ENCODE data around the gene ABHD2.
"Not testable (repeated sequence)": the region's sequence is repeated elsewhere in the genome, so short reads cannot be mapped to it uniquely, and the experiment has no call there.

The ABHD2 gene

DNA sequence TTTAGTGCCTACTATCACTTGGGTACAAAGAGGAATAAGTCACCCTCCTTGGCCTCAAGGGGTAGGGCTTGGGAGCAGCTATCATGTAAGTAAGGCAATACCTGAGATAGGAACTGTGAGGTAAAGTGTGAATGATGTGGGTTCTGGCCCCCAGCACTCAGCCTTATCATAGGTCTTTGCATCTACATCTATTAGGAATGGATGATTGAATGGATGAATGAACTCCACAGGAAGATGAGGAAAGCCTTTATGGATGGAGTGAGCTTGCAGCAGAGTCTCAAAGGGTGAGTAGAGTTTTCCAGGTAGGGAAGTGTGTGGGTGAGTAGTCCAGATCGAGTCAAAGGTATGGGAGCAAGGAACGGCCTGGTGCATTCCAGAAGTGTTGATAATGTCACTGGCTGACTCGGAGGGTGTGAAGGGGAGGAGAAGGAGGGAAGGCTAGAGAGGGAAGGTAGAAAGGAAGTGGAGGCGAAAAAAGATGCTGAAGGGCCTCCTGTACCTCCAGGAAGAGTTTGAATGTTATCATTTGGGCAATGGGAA lies 13.1 kb upstream of the ABHD2 start:
- no peak for DNase-seq (ENCODE audit: low spot score)

DNA sequence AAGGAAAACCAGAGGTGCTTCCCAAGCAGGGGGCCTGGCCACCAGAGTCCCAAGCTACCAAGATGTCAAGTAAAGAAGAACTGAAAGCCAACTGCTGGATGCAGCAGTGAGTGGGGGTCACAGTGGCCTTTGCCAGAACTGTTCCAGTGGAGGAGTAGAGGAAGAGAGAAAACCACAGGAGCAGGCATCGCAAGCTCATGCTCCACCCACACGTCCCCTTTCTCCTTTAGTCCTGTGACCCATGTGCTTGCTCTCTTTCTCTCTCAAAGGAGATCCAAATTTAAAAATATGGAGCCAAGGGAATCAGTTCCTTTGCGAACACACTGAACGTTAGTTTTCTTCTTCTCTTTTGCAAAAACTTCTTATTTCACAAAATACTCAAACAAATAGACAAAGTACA lies 12.4 kb upstream of the ABHD2 start:
- DNase-seq (ENCODE audit: low spot score), result no peak

DNA sequence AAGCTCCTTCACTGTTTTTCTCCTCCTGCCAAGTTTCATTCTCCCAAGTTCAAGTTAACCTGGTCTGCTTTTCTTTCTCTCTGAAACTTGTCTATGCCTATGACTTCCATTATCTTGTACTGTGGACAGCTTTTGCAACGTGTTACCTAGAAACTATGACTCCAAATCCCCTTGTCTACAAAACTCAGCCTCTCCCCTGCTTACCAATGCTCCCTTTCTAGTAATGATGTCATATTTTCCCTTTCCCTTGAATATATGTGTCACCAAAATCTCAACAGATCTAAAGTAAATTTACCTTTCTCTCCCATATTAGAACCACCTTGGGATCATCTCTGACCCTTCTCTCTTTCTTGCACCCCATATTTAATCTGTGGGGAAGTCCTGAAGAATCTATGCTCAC lies 10.5 kb upstream of the ABHD2 start:
- DNase-seq (ENCODE audit: low spot score), result no peak

DNA sequence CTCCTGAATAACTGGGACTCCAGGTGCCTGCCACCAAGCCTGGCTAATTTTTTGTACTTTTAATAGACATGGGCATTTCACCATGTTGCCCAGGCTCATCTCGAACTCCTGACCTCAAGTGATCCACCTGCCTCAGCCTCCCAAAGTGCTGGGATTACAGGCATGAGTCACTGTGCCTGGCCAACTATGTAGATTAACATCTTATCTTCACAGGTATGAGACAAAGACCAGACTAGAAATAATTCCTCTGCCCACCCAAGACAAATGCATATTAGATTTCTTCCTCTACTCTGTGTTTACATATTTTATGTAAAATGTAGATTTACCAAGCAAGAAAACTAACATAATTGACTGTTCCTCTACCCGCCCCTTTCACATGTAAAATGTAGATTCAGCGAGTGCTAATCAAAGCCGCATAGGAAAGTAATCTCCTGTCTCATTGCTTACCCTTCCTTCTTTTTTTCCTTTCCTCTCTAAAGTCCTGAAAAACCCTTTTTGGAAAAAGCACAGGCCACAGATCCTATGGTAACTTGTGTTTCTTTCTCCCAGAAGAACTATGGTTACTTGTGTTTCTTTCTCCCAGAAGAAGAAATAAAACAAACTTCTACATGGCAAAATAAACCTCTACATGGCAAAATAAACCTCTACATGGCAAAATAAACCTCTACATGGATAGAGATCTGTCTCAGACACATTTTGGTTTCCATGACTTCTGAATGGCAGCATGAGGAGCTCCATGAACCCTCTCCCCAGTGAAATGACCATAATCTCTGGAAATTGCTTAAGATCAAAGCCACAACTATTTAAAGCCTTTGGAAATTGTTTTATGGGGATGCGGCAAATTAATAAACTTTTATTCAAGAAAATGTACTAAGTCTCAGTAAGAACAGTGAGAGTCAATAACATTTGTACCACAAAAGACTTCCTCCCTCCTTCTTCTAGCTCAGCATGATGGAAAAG lies 9.1 kb upstream of the ABHD2 start:
- DNase-seq (ENCODE audit: low spot score), result no peak

DNA sequence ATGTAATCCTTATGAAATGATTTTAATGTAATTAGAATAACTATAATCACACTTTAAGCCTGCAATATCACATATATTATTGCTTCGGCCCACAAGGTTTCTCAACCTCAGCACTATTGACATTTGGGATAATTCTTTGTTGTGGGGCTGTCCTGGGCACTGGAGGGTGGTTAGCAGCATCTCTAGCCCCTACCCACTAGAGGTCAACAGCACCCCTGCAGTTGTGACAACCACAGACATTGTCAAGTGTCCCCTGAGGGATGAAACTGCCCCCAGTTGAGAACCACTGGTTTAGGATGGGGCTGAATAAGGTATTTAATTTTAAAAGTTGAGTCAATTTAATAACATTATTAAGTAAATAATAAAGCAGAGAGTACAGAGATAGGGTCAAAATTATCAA lies 6.4 kb upstream of the ABHD2 start:
- no peak for DNase-seq (ENCODE audit: low spot score)

DNA sequence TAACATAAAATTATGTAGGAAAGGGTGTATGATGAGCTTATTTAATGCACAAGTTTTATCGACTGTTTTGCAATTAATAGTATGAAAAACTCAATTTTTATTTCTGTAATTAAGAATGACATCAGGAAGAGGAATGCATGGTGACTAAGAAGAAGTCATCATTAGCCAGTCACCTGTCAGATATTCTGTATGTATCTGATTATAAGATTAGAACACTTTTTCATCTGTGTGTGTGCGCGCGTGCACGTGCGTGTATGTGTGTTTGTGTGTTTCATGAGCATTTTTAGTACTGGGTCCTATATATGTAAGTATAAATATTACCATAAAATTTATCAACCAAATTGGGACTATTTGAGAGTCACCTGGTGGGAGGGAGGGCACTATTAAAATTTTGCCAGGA lies 5.0 kb upstream of the ABHD2 start:
- DNase-seq (ENCODE audit: low spot score), result no peak

DNA sequence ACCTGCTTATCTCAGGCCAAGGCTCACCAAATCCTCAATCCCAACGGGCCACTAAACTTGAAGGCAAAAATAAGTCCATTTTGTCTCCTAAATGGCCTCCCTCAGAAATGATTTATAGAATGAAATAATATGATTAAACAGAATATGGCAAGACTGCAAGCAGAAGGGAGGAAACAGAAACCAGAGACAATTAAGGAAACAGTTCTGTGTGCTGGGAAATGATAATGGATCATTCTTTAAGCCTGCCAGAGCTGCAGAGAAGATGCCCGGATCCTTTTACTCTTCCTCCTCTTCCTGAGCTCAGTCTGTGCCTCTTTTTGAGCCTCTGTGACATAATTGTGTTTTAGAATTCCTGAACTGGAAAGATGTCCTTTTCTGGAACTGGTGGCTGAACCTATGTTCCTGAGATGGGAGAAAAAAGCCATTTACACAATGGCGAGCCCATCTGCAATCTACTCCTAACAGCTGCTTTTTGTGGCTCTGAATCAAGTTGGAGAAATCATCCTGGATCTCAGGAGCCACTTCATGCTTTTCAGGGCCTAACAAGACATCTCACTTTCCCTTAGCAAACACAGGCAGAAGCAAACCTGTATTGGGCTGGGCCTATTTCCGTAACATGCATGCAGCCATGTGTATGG lies 2.8 kb upstream of the ABHD2 start:
- DNase-seq (ENCODE audit: low spot score), result no peak

DNA sequence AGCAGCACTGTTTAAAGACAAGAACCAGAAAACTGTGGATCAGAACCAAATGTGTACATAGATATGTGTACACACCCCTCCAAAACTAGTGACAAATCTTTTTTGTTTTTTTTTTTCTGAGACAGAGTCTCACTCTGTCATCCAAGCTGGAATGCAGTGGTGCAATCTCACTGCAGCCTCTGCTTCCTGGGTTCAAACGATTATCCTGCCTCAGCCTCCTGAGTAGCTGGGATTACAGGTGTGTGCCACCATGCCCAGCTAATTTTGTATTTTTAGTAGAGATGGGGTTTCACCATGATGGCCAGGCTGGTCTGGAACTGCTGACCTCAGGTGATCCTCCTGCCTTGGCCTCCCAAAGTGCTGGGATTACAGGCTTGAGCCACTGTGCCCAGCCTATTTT lies 2.3 kb upstream of the ABHD2 start:
- DNase-seq (ENCODE audit: low spot score), result not testable (repeated sequence)

DNA sequence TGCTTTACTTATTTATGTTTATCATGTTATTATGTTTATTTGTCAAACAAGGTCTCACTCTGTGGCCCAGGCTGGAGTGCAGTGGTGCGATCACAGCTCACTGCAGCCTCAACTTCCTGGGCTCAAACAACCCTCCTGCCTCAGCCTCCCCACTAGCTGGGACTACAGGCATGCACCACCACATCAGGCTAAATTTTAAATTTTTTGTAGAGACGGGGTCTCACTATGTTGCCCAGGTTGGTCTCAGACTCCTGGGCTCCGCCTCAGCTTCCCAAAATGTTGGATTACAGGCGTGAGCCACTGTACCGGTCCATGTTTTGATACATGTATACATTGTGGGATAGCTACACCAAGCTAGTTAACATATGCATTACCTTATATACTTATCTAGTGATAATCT lies 1.9 kb upstream of the ABHD2 start:
- DNase-seq (ENCODE audit: low spot score), result not testable (repeated sequence)

DNA sequence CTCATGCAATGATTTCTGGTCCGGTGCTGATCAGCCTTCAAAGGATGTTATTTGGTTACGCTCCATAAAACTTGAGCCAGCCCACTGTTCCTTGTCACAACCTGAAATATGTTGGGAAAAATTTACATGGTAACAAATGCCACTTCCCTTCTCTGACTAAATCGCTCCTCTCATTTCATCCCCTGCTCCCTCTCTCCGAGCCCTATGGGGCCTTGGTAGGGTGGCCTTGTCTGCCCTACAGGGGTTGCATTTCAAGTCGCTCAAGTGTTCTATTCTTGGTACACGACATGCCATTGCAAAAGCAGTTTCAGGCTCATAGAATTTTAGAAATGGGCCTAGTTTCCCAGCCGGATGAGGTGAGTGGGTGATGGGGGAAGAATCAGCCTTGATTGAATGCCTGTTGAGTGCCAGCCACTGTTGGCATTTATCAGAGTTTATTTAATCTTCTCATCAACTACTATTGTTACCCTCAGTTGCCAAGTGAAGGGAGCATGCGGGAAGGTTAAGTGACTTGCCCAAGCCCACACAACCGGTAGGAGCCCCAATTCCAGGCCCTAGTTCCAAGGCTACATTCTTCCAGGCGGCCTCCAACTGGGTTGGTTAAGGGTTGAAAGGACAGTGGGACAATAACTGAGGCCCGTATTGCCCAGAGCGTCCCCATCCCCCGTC lies 961 bp upstream of the ABHD2 start:
- no peak for DNase-seq (ENCODE audit: low spot score)

DNA sequence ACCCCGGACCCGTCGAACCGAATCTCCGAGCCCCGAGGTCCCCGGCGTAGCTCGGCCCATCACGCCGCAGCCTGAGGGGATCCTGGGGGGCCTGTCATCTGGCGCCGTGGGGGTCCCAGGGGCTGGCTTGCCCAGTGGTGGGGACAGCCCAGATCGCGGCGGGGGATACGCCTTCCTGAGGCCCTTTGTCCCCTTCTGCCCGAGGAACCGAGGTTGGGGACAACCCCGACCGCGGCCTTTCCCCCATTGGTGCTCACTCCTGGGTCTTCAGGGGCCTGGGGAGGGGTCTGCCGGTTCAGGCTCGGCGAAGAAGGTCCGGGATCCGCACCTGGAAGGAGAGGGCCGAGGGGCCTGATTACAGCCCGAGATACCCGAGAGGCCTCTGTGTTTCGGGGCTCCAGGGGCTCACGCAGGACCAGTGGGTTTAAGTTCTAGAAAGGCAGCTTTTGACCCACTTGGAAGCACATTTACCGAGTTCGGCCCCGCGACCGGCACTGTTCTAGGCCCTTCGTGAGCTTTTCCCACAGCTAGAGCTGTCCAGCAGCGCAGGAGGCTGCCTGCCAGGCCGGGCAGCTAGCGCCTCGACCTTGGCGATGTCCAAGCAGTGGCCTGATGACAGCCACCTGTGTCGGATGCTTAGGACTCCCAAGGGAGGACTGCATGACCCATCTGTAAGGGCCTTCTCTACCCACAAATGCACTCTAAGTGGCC lies 504 bp downstream of the ABHD2 start:
- no peak for DNase-seq (ENCODE audit: low spot score)

DNA sequence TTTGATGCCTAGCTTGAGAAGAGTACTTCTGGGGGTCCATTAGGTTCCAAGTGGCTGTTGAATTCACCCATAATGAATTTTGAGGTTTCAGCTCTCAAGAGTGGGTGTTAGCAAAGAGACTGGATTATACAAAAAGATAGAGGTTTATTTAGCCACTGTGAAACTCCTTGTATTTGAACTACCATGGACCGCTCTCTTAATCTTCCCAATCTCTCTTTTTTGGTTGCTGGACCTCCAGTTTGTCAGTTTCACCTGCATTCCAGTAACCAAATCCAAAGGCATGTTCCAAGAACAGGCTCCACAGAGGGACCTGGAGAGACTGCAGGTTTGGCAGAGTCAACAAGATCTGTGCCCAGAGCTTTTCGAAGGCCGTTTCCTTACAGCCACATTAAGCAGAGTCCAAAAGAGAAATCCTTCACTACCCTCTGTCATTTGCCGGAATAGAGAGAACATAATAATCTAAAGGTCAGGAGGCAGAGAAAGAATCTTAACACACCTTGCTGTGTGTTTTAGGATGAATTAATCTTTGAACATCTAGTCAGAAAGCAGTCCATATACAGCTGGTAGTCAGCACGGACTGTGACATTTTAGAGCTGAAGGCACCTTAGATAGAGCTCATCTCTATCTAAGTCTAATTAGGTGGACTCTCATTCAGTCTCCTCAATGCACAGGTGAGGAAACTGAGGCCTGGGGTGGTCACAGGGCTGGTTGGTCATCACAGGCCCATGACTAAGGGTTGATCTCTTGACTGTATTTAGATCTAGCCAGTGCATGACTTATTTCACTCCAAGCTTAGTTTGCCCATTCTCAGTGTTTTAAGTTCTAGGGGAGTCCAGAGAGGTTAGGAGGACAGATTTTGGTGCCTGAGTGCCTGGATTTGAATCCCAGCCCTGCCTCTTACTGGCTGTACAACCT lies 1.3 kb downstream of the ABHD2 start:
- DNase-seq (ENCODE audit: low spot score), result no peak

DNA sequence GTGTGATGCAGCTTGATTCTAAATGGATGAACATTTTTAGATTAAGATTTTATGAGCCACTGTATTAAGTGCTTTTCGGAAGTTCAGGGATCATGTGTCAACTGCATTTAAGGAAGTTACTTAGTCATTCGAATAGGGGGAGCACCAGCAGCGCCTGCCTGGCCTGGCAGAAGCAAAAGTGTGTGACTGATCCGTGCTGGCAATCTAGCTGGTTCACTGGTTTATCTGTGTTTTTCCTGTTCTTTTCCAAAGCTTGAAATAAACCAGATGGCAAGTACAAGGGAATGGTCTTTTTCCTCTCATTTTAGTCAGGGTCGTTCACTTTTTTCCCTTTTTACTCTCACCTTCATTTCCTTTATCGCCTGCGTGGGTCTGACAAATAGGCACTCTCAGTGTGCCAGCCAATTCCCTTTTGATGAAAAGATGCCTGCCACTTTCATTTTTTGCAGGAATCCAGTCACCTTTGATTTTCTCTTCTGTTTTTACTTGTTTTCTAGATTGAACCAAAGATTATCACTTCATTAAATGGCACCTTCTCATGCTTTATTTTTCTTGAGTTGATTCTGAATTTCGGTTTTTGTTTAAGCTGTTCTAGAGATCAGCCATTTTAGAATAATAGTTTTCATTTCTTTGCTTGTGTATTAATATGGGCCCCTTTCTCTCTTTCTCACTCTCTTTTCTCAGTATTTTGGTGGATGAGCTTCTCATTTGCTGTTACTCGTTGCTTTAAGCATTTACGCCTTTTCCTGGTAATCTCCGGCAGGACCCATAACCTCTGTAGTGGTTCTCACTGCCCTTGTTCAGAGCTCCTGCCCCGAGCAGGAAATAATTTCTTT lies 2.8 kb downstream of the ABHD2 start:
- peak; percentile 52 for DNase-seq (ENCODE audit: low spot score)

DNA sequence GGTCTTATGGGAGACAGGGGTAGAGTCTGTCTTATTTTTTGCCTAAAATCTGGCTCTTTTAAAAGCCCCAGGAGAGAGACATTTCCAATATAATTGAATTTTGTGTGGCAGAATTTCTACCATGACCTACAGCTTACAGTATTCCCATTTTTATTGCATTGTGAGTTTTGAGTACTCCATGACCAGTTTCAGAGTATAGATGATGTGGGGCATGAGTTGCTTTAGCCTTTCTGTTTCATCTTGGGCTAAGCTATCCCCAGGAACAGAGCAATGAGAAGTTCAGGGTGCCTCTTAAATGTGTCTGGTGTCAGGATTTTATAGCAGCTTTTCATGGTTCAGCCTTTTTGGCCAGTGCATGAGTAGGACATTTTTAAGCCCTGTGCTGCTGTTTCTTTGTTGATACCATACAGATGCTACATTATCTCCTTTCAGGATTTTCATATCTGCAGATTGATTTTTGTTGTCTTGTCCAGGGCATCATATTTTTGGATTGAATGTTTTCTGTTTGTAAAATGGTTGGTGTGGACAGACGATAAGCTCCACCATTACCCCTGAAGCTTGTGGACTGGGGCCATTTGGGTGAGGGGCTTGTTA lies 3.5 kb downstream of the ABHD2 start:
- DNase-seq (ENCODE audit: low spot score), result no peak

DNA sequence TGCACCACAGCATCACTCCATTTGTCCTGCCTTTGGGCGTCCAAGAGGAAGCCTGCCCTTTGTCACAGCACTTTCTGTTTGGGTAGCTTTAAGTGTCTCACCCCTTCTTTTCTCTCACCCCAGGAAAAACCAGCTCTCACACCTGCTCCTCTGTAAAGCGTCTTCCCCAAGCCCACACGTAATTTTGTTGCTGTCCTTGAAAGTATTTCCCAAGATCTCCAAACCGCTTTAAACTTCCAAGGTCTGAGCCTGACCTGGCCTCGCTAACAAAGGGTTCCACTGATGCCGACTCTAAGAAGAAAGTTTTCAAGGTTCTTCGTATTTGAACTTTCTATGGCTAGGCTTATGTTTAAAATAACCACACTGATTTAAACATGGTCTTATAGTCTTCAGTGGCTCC lies 5.3 kb downstream of the ABHD2 start:
- no peak for DNase-seq (ENCODE audit: low spot score)

DNA sequence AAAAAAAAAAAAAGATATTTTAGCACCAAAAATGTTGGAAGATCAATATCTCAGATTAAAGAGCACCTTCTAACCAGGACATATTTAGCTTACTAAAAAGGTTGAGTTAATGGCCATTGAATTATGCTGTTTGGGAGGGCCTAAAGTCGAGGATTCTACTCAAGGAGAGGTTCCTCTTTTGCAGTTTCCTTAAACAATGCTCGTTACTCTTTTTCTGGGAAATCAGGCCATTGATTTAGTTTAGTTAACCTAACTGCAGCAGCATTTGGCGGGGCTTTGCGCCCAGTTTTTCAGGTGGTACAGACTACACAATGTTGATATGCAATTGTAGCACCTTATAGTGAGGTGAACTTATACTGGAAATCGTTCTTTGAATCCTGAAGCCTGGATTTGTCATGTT lies 6.8 kb downstream of the ABHD2 start:
- no peak for DNase-seq (ENCODE audit: low spot score)

DNA sequence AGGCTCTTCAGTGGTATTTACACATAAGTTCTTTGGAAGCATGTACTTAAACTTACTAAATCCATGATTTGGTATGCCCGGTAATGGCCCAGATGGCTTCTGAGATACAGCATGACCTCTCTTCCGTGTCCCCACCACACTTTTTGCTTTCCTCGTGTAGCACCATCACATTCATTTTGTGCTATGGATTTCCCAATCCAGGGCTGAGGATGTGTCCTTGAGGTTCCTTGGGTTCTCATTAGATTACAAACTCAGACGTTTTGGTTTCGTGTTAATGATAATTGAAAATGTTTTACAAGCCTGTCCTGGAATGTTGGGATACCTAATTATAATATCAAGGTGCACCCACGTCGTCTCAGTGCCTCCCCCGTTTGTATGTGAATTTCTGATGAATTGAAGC lies 7.3 kb downstream of the ABHD2 start:
- DNase-seq (ENCODE audit: low spot score), result no peak

DNA sequence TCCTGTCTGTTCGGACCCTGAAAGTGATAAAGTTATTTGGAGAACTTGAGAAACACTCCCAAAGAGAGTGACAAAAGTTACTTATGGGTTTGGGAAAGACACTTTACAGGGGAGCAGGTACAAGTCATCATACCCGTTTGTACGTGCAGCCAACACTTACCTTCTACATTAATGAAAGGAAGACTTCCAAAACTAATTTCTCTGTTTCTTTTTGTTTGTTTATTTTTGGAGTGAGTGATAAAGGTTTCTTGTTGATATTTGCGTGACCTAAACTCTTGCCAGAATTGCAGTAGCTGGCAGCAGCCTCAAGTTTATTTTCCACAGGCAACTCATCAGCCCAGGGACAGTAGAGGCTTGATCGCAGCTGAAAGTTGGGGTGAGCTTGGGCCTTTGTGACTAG lies 8.4 kb downstream of the ABHD2 start:
- DNase-seq (ENCODE audit: low spot score), result no peak

DNA sequence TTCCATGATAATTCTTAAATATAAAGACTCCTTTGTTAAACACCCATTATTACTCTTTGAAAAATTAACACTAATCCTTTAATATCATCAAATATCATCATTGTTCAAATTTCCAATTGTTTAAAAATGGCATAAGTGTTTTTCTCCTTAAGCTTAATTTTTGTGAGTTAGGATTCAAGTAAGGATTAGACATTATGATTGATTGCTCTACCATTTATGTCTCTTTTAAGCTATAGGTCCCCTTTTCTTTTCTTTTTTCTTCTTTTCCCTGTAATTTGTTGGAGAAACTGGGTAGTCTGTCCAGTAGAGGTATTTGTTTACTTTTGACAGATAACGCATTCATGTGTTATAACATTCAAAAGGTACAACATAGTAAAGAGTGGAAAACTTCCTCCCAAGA lies 9.1 kb downstream of the ABHD2 start:
- DNase-seq (ENCODE audit: low spot score), result no peak

DNA sequence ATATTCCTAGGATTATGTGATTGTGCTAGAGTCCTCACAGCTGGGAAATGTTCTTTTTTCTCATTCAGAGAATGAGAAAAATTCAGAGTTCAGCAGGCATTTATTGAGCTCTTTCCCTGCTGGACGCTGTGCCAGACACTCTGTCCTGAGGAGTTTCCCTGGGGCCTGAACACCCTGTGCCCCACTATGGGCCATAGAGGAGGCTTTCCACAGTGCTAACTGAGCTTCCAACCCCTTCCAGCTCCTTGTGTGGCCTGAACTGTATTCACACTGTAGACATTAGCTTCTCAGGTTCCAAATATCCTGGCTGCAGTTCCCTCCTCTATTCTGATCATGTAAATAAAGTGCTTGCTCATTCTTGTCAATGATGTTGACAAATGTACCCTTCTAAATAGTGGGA lies 10.0 kb downstream of the ABHD2 start:
- DNase-seq (ENCODE audit: low spot score), result no peak
